ENCODE data around the gene IFI16. TPM values are rescaled to one million over a fixed set of nuclear protein-coding genes. Genes with fewer than 3 reads are reported as not detected.

Gene IFI16
- total and polyA plus RNA-seq, 2 of the 4 experiments (the other 2 are of a cell fraction), result 45.0 to 65.3 TPM

- no peak overlapping the region for H4K91ac ChIP-seq (ENCODE audit: insufficient read depth, low read depth, low read length)
- intact Hi-C loops (cut with micrococcal nuclease) (no loop called here), dilution Hi-C loops (cut with HindIII; ENCODE audit: low sequenced_read_pairs, unreplicated experiment) (no loop called here), in situ Hi-C loops (cut with MboI; ENCODE audit: low sequenced_read_pairs) (no loop called here)
- peaks cover 4% of the 10 kb centered on the region; the same call in 1 of the 2 replicates for H3K9me1 ChIP-seq (ENCODE audit: insufficient read depth, low read length)
- no peak overlapping the region for H4K8ac ChIP-seq (ENCODE audit: low read depth in 2 of 2, low read length in 2 of 2)
- H4K20me1 ChIP-seq (ENCODE audit: insufficient read depth, low read length), result no peaks in the 10 kb centered on the region
- no peak overlapping the region for H3K18ac ChIP-seq (ENCODE audit: low read depth, low read length)
- no peak overlapping the region for H2BK5ac ChIP-seq (ENCODE audit: low read depth, low read length, poor library complexity, severe bottlenecking)
- H3K27me3 ChIP-seq (ENCODE audit: control insufficient read depth, insufficient read depth, low read length), result no peaks in the 10 kb centered on the region
- WGBS, 2 experiments (ENCODE audit: extremely low coverage in 2 of 2, insufficient read length in 1 of 2), result no CpG with 5 or more reads among the region's 3 CpGs
- no peak overlapping the region for H3K4me2 ChIP-seq (ENCODE audit: low read depth, low read length)
- ChIA-PET POLR2A (ENCODE audit: unreplicated experiment) (no interaction called here), CTCF (no interaction called here)
- H3K56ac ChIP-seq (ENCODE audit: extremely low read depth, insufficient read depth, low read length), result no peak overlapping the region; the same call in 1 of the 2 replicates
- peaks cover 17 to 25% of the 10 kb centered on the region in 2 experiments; a peak in 3 of 4 replicates for H3K79me1 ChIP-seq (ENCODE audit: low read depth in 1 of 2, low read length in 2 of 2)
- H3K9me3 ChIP-seq (ENCODE audit: control insufficient read depth, insufficient read depth, low read length), result no peaks in the 10 kb centered on the region
- no peak overlapping the region for H3K27ac ChIP-seq (ENCODE audit: insufficient read depth, low read length)
- H3K23ac ChIP-seq (ENCODE audit: low read depth, low read length), result no peak overlapping the region
- no peak overlapping the region for H4K5ac ChIP-seq (ENCODE audit: low read depth, low read length)
- ATAC-seq (ENCODE audit: low read depth), result no peak
- H3K4me1 ChIP-seq (ENCODE audit: control insufficient read depth, insufficient read depth, low read length), result no peaks in the 10 kb centered on the region
- H2BK15ac ChIP-seq (ENCODE audit: low read depth, low read length), result no peak overlapping the region
- no peak overlapping the region for H2BK20ac ChIP-seq (ENCODE audit: low read depth, low read length)
- no TSS peak for BruUV-seq (replicated peaks)
- H3K36me3 ChIP-seq (ENCODE audit: control insufficient read depth, insufficient read depth, low read length), result peaks cover 32% of the 10 kb centered on the region
- no peak overlapping the region for H3K4ac ChIP-seq (ENCODE audit: low read depth, low read length)
- no peak overlapping the region for H2AFZ ChIP-seq (replicated peaks; ENCODE audit: low read length, poor library complexity)
- no peak for DNase-seq
- H2BK120ac ChIP-seq (ENCODE audit: low read depth, low read length), result no peak overlapping the region
- no peak overlapping the region for H2AK5ac ChIP-seq (ENCODE audit: low read depth, low read length)
- no peak overlapping the region for H3K4me3 ChIP-seq (ENCODE audit: insufficient read depth, low read depth, low read length)
- H2AK9ac ChIP-seq (replicated peaks; ENCODE audit: low read depth, low read length, poor library complexity), result no peak overlapping the region
- H3K14ac ChIP-seq (replicated peaks; ENCODE audit: low read depth, low read length), result no peak overlapping the region
- no peak overlapping the region for H3K9ac ChIP-seq (ENCODE audit: low read depth, low read length)
- TF ChIP-seq NFE2L2 (IDR thresholded peaks at IDR 0.05; ENCODE audit: low read depth, low read length) (no peak), CHD1 (IDR thresholded peaks at IDR 0.05; ENCODE audit: low read depth, low read length) (no peak), MXI1 (IDR thresholded peaks at IDR 0.05; ENCODE audit: borderline replicate concordance, low read depth, low read length) (no peak), BHLHE40 (IDR thresholded peaks at IDR 0.05; ENCODE audit: low read depth, low read length) (no peak)
These were observed 21.3 kb downstream of the IFI16 start for GRCh38 chr1:159030877-159031447.
